Mesangial cell (primary cell): Measurements from ENCODE around the gene PRSS53. TPM values are rescaled to one million over a fixed set of nuclear protein-coding genes. Genes with fewer than 3 reads are reported as not detected.

Experiments
- total RNA-seq: library from RNA; depleted of rRNA; stranded (reverse); fragments of >200 nt; gene quantifications from 2 replicates; pipeline ENCODE4 v1.2.3, GENCODE V29; 2015

Gene PRSS53
- total RNA-seq = 0.81 and 1.6 TPM in 2 replicates

DNA sequence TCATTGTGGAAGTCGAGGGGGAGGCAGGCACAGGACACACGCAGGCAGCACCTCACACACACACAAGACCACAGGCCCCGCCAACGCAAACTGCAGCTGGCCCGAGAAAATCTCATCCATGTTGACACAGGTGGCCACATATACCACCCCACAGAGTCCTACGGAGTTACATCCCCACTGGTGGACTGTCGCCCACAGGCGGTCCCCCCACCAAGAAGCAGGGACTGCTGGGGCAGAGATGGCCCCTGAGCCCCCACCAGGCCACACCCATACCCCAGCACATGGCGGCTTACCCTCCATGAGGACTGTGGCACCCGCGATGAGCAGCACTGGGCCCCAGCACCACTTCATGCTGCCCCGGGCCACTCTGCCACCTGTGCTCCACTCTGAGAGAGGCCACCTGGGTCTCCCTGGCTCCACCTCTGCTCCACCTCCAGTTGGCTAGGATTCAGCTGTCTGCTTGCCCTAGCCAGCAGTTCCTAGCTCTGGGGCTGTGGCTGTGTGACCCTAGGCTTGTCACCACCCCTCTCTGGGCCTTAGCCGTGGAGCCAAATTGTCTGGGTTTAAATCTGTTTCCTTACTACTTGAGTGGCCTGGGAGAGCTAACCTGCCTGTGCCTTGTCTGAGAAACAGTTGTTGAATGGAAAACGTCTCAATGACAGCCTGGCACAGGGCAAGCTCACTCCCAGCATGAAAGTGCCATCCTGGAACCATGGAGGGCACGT lies at the start of gene PRSS53:
PRSS53 (minus strand) TSS at position 485 of the 725 bp plus-strand sequence; CDS start at position 351, 134 bp downstream.

DNA sequence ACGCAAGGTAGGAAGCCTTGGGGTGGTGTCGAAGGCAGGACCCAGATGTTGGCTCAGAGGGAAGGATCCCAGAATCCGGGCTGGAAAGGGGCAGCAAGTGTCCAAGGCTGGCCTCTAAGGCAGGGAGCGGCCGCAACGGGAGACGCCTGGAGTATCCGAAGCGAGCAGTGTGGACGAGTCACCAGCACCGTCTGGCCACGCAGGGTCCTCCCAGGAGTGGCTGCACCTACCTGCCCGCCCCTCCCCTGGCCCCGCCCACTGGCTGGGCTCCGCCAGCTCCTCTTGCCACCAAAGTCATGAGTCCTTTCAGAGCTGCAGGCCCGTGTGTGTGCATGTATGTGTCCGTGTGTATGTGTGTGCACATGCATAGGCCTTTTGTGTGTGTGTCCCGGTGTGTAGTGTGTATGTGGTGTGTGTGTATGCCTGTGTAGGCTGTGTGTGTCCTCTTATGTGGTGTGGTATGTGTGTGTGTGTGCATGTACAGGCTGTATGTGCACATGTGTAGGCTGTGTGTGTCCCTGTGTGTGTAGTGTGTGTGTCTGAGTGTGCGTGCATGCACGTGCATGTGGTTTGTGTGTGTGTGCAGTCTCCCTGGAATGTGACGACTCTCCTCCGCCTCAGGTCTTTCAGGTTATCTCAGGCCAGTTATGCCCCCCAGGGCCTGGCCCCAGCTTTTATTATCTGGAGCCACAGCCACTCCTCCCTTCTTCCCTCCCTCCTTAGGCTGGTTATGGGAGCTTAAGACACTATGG lies 47.0 kb upstream of the PRSS53 start, which contains the start of gene PRSS8:
PRSS8 (minus strand) TSS at position 193 of the 752 bp plus-strand sequence. CDS start 229 bp downstream, outside the sequence.

DNA sequence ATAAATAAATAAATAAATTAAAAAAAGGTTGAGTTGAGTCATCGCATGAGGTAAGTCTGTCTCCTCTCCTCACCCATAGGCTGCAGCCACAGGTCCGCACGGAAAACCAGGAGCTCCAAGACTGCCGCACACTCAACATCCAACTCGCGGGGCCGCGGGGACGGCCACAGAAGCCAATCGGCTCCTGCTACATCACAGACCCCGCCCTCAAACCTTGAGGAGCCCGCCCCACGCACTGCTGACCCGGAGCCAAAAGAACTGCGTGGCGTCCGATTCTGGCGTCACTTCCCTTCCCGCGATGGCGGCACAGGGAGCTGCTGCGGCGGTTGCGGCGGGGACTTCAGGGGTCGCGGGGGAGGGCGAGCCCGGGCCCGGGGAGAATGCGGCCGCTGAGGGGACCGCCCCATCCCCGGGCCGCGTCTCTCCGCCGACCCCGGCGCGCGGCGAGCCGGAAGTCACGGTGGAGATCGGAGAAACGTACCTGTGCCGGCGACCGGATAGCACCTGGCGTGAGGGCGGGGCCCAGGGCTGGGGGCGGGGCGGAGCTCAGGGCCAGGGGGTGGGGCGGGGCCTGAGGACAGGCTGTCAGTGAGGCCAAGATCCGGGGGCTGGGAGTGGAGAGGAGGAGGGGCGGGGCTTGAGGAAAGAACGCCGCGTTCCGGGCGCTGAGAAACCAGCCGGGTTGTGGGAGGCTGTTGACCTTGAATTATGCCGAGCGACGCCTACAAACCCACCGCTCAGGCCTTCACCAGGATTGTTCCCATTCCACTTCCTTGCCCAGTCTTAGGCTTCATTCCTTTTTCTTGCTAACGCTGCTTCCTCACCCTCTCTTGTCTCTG lies 28.9 kb upstream of the PRSS53 start, which contains the start of gene KAT8:
KAT8 (plus strand) TSS at position 281 of the 839 bp plus-strand sequence; CDS start at position 299, 18 bp downstream.

DNA sequence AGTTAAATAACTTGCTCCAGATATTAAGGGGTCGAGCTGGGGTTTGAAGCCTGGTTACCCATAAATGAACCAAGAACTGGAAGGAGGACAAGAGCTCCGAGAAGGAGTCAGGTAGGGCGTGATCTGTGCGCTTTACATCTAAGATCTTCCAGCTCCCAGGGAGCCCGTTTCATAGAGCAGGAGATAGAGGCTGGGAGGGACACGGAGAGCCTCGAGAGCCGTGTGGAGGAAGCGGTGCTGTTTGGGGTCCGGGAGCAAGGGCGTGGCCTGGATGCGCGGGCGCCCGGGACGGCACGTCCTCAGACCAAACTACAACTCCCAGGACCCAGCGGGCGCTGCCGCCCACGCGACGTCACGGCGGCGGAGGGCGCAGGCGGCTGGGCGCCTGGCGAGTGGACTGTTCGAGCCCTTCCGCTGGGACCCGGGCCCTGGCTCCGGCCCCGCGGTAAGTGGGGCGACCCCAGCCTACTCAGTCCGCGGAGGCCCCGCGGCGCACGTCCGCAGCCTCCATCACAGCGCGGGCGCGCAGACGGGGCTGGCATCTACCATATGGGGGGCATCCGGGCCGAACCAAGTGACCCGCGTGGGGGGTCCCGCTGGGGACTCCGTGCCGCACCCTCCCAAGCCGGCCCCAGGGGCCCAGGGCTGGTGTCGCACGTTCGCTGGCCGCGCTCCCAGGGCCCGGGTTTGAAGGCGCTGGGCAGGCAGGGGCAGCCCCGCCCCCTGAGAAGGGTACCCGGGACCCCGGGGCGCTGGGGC lies 19.5 kb upstream of the PRSS53 start, which contains the start of gene BCKDK:
BCKDK (plus strand) TSS at position 352 of the 759 bp plus-strand sequence. CDS start 838 bp downstream, outside the sequence.

DNA sequence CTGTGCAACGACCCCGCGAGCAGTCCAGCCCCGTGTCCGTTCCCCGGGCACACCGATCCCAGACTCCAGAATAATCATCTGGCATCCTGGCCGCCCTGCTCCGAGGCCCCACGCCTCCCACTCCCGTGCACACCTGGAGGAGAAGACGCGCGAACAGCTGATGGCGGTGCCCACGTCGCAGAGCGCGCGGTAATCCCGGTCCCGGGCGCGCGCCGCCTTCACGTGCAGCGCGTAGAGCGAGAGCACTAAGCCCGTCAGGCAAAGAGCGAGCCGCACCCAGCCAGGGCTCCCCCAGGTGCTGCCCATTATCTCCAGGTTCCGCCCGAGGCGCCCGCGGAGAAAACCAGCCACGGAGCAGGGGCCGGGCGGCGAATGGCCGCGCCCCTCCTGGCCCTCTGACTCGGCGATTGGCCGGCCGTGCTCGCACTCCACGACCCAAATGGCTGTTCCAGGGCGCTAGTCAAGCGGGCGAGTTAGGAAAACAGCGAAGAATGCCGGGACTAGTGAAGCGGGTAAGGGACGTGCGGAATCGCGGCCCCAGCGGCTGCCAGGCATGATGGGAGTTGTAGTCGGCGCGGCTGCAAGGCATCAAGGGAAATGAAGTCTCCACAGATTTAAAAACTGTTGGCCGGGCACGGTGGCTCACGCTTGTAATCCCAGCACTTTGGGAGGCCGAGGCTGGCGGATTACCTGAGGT lies 5.8 kb upstream of the PRSS53 start, which contains the start of gene VKORC1:
VKORC1 (minus strand) TSS at position 374 of the 697 bp plus-strand sequence; CDS start at position 306, 68 bp downstream.

DNA sequence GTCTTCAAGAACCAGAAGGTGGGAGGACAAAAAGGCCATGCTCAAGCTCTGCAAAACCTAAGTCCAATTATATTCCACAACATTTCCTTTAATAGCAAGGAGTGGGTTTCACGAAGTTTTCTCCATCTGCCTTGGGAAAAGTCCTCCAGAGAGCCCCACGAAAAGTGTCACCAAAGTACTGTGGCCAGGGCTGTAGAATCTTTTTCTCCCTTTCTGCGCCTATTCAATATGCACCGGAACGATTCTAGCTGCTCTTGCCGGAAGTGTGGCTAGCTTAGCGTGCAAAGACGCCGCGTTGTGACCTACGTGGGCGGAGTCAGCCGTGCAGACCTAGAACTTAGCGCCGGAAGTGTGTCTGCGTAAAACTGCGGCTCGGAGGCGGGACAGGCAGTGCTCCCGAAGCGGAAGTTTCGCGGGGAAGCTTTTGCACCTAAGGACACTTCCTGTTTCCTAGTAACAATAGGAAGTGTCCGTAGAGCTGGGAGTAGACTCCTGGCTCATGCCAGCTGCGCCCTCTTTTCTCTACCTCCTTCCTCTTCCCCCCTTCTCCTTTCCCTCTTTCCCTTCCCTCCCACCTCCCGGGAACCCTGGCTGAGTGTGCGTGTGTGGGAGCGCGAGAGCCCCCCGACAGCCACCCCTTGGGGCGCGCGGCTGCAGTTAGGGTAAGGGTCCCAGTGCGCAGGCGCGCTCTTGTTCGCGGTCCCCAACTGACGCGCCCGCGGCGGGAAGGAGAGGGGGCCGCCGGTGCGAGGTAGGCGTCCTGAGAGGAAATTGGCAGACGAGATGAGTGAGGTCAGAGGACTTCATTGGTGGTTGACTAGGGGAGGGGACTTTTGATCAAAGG lies 14.6 kb downstream of the PRSS53 start, which contains the start of the genes ZNF646 and ZNF668:
ZNF646 (plus strand) TSS at position 453 of the 844 bp plus-strand sequence. CDS start 1,903 bp downstream, outside the sequence.
ZNF668 (minus strand) TSS at position 271 of the 844 bp plus-strand sequence. CDS start 9,781 bp downstream, outside the sequence.

Other genes starting within 250 kb of the PRSS53 start
- gene BCL7C, start 194.9 kb downstream of the PRSS53 start, total RNA-seq = 60.0 and 62.7 TPM in 2 replicates
- 2.8 and 6.8 TPM in 2 replicates for gene CTF1, start 192.3 kb downstream of the PRSS53 start, total RNA-seq
- gene FBXL19, start 165.4 kb downstream of the PRSS53 start, total RNA-seq = 31.8 and 37.6 TPM in 2 replicates
- 24.4 and 95.3 TPM in 2 replicates for gene ORAI3, start 139.9 kb downstream of the PRSS53 start, total RNA-seq
- 6.5 and 8.0 TPM in 2 replicates for gene SETD1A, start 131.2 kb downstream of the PRSS53 start, total RNA-seq
- 11.2 and 64.7 TPM in 2 replicates for gene HSD3B7, start 103.7 kb downstream of the PRSS53 start, total RNA-seq
- 0.63 and 0.65 TPM in 2 replicates for gene STX1B, start 78.3 kb downstream of the PRSS53 start, total RNA-seq
- 20.9 and 23.1 TPM in 2 replicates for gene STX4, start 55.4 kb downstream of the PRSS53 start, total RNA-seq
- 13.4 and 14.2 TPM in 2 replicates for gene ZNF668, start 14.7 kb downstream of the PRSS53 start, total RNA-seq
- gene ZNF646, start 14.5 kb downstream of the PRSS53 start, total RNA-seq = 12.7 and 22.7 TPM in 2 replicates
- gene VKORC1, start 5.9 kb upstream of the PRSS53 start, total RNA-seq = 217 and 229 TPM in 2 replicates
- 88.5 and 103 TPM in 2 replicates for gene BCKDK, start 19.4 kb upstream of the PRSS53 start, total RNA-seq
- 31.8 and 47.4 TPM in 2 replicates for gene KAT8, start 28.7 kb upstream of the PRSS53 start, total RNA-seq
- gene PRSS8, start 46.8 kb upstream of the PRSS53 start, total RNA-seq = 2.6 and 13.1 TPM in 2 replicates
- 1.1 and 7.9 TPM in 2 replicates for gene PRSS36, start 61.1 kb upstream of the PRSS53 start, total RNA-seq
- 43.7 and 78.9 TPM in 2 replicates for gene FUS, start 91.2 kb upstream of the PRSS53 start, total RNA-seq
- 37.3 and 88.6 TPM in 2 replicates for gene PYCARD, start 113.8 kb upstream of the PRSS53 start, total RNA-seq
- gene TRIM72, start 125.2 kb upstream of the PRSS53 start, total RNA-seq = not detected in 2 replicates
- gene PYDC1, start 128.2 kb upstream of the PRSS53 start, total RNA-seq = not detected in 2 replicates
- 2.1 TPM in 1 of 2 replicates, not detected in the other for gene ITGAM, start 171.0 kb upstream of the PRSS53 start, total RNA-seq